SKM-1 treated with dmso at 0.1 percent for 144 hours (cell line): ENCODE data around the gene SH3GL3.

Experiments
- DNase-seq: peaks from one replicate; lab custom pipeline; 2025; ENCODE audit not compliant: unreplicated experiment; lab: John Stamatoyannopoulos, UW

The SH3GL3 gene

GRCh38 chr15:83503595-83504364 is 56.6 kb downstream of the SH3GL3 start:
- no peak for DNase-seq

GRCh38 chr15:83504365-83504764 is 57.2 kb downstream of the SH3GL3 start:
- DNase-seq = no peak

GRCh38 chr15:83510001-83510400 is 62.9 kb downstream of the SH3GL3 start:
- no peak for DNase-seq

- no peak for DNase-seq
Observed at GRCh38 chr15:83512459-83512858, 65.3 kb downstream of the SH3GL3 start.

DNA sequence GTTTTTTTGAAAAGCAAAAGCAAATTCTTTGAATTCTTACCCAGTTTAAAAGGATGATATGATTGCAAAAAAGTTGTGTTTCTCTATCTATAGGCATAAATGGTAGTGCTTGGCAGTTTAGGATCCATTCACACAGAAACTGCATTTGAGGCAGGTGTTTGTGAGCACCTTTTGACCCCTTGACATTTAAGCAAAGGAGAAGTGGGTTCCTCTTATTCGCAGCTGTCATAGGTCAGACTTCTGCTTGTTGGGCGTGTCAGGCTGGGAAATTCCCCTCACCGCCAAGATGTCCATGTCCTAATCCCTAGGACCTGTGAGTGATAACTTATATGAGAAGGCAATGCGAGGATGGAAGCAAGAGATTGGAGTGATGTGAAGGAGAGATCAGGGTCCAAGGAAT is 67.4 kb downstream of the SH3GL3 start:
- no peak for DNase-seq

GRCh38 chr15:83515164-83515563 is 68.0 kb downstream of the SH3GL3 start:
- no peak for DNase-seq

- no peak for DNase-seq
Observed at GRCh38 chr15:83516935-83517334, 69.8 kb downstream of the SH3GL3 start.

GRCh38 chr15:83526319-83526718 is 79.2 kb downstream of the SH3GL3 start:
- DNase-seq = no peak

GRCh38 chr15:83533410-83533962 is 86.3 kb downstream of the SH3GL3 start:
- no peak for DNase-seq

- DNase-seq = no peak
Observed at GRCh38 chr15:83537606-83538005, 90.5 kb downstream of the SH3GL3 start.

DNA sequence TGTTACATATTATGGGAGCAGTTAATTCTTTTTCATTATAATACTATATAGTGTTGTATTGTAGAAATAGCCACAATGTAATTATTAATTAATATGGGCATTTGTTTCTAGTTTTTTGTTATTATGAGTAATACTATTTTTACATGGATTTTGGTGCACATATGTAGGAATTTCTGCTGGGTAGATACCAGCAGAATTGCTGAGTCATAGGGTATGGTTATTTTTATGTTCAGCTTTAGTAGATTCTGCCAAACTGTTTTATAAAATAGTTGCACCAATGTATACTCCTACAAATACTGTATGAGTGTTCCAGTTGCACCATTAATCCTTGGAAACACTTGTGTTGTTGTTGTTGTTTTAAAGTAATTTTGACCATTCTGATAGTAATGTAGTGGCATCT is 91.5 kb downstream of the SH3GL3 start:
- no peak for DNase-seq

GRCh38 chr15:83545804-83546511 is 98.8 kb downstream of the SH3GL3 start:
- no peak for DNase-seq

- no peak for DNase-seq
Observed at GRCh38 chr15:83546512-83546888, 99.4 kb downstream of the SH3GL3 start.

DNA sequence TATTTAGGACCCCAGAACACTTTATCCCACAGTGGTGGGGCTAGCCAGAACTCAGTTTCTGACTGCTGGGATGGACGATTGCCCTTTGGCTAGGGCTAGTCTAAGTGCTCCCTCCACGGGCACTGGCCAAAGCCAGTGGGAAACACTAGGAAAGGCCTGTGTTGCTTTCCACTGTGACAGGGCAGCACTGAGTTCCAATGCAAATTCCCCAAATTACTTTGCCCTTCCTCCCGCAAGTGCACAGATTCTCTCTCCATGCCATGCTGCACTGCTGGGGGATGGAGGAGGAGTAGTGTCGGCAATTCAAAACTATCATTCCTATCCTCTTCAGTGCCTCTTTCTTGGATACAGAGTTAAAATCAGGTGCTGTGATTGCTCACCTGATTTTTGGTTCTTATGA is 100.0 kb downstream of the SH3GL3 start:
- no peak for DNase-seq

DNA sequence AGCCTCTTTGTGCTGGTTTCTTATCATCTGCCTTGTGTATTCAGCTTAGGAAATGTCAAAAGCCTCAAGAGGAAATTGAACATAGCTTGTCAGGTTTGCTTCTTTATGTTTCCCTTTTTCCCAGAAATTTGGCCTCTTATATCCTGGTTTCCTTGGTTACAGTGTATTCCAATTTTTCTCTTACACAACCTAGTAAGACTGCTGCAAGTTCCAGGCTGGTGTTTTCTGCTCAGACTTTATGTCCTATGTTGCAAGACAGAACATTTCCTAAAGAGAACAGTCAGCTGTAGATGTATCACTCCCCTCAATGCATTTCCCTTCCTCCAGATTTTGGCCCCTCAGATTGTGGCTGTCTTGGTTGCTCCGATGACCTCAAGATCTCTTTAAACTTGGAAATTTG is 102.5 kb downstream of the SH3GL3 start:
- peak; percentile 49 for DNase-seq

GRCh38 chr15:83554558-83554957 is 107.4 kb downstream of the SH3GL3 start:
- DNase-seq = no peak

GRCh38 chr15:83555383-83555782 is 108.2 kb downstream of the SH3GL3 start:
- DNase-seq = no peak

- no peak for DNase-seq
Observed at GRCh38 chr15:83556068-83556467, 108.9 kb downstream of the SH3GL3 start.

DNA sequence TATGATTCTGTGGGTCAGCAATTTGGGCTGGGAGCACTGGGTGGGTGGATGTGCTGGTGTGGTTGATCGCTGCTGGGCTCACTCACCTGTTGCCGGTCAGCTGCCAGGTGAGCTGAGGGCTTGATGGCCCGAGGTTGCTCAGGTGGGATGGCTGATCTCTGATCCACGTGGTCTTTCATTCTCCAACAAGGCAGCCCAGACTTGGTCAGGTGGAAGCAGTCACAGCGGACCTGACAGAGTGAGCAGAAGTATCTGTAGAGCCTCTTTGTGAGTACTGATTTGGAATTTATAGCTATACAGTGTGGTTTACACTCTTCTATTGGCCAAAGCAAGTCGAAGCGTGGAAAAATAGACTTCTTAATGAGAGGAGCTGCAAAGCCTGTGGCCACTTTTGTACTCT is 109.6 kb downstream of the SH3GL3 start:
- no peak for DNase-seq

GRCh38 chr15:83558146-83558545 is 111.0 kb downstream of the SH3GL3 start:
- DNase-seq = no peak

GRCh38 chr15:83559310-83559966 is 112.3 kb downstream of the SH3GL3 start:
- DNase-seq = peak; percentile 33

DNA sequence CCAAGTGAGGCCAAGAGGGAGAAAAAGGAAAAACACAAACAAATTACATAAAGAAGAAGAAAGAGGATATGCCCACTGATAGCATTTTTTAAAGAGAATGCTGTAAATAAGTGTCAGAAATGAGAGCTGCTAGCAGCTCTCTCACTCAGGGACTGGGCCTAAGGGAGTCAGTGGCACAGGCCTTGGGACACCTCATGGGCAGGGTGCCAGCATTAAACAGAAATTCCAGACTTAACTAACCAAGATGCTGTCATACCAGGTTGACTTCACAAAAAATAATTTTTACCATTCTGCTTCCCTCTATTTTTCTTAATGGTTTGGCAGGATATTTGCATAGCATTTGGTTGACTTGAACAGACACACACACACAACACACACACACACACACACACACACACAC is 114.5 kb downstream of the SH3GL3 start:
- DNase-seq = no peak
